GM20000 (cell line): ENCODE measurements around the gene ZCCHC7.

Experiments
- DNase-seq: peaks from one replicate; pipeline ENCODE4 v3.0.0; 2012; ENCODE audit warnings: low spot score
- TF ChIP-seq, protein P1 (sequence below): IDR thresholded peaks from 2 replicates; pipeline ENCODE4 v1.5.1; 2012; ENCODE audit warnings: mild to moderate bottlenecking, control low read depth; ENCODE audit errors: extremely low read depth, missing control alignments

The ZCCHC7 gene

DNA sequence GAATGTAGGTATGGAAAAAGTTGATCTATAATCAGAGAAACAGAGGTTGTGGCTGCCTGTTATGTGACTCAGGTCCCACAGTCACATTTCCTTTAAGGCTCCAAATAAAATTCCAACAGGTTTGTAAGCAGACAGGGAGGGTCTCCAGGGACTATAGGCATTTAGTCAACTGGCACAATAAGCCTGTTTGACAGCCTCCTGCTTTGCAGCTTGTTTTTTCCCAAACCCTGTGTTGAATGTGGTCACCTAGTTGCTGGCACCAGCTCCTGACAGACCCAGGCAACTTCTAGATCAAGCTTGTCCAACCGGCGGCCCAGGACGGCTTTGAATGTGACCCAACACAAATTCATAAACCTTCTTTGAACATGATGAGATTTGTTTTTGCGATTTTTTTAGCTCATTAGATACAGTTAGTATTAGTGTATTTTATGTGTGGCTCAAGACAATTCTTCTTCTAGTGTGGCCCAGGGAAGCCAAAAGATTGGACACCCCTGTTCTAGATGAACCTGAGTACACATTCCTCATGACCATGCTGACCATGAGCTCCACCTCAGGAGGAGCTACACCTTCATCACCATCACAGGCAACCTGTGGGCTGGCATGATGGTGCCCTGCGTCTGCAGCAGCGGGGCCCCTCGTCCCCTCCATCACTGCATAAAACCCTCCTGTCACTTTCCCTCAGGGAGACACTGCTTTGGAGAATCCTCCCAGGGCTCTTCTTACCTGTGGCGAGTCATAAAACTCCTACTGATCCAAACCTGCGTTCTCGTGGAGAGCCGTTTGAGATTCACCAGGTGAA, 286.4 kb downstream of the ZCCHC7 start:
- DNase-seq, result no peak
- TF ChIP-seq, protein P1, sequence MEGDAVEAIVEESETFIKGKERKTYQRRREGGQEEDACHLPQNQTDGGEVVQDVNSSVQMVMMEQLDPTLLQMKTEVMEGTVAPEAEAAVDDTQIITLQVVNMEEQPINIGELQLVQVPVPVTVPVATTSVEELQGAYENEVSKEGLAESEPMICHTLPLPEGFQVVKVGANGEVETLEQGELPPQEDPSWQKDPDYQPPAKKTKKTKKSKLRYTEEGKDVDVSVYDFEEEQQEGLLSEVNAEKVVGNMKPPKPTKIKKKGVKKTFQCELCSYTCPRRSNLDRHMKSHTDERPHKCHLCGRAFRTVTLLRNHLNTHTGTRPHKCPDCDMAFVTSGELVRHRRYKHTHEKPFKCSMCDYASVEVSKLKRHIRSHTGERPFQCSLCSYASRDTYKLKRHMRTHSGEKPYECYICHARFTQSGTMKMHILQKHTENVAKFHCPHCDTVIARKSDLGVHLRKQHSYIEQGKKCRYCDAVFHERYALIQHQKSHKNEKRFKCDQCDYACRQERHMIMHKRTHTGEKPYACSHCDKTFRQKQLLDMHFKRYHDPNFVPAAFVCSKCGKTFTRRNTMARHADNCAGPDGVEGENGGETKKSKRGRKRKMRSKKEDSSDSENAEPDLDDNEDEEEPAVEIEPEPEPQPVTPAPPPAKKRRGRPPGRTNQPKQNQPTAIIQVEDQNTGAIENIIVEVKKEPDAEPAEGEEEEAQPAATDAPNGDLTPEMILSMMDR, result no peak

DNA sequence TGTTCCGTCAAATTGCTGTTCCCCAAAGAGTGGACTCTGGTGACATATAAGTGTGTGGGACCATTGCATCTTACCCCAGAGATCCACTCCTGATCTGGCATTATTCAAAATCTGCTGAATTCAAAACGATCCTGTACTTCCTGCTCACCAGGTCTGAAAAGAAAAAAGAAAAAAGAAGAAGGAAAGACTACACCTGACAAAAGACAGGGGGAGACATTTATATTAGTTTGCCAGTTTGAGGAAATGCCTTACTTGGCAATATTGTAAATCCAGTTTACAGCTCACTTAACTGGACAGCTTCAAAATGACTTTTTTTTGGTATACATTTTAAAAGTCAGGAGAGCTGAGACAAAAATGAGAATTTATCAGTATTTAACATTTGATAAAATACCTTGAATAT, 287.1 kb downstream of the ZCCHC7 start:
- DNase-seq, result no peak
- TF ChIP-seq, protein P1, result no peak
